Right hindlimb (tissue), 1 donor: Measurements from ENCODE around the gene GAS2L3.

ENCODE experiments used
- DNase-seq: peaks from one replicate; pipeline ENCODE4 v3.0.0-alpha.2; 2018

Gene GAS2L3

DNA sequence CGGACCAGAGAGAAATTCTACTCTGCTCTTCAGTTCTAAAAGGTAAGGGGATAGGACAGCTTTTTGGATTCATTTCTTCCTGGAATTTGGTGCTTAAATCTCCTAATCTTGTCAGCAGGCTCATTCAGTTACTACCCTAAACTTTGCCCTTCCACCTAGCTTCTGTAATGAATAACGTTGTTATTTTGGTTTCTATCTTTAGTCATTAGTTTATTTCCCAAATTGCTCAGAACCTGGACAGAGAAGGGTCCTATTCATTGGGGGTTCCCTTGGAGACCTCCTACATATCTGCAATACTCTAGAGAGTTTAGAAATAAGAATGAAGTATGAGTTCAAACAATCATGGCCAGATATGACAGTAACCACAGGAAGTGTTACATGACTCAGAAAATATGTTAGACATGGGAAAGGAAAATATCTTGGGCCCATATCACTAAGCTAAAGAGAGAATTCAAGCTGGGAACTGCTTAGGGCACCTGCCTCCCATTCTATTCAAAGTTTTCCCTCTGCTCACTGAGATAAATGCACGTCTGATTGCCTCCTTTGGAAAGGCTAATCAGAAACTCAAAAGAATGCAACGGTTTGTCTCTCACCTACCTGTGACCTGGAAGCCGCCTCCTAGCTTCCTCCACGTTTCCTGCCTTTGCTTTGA, 87.9 kb downstream of the GAS2L3 start:
- DNase-seq: no peak

DNA sequence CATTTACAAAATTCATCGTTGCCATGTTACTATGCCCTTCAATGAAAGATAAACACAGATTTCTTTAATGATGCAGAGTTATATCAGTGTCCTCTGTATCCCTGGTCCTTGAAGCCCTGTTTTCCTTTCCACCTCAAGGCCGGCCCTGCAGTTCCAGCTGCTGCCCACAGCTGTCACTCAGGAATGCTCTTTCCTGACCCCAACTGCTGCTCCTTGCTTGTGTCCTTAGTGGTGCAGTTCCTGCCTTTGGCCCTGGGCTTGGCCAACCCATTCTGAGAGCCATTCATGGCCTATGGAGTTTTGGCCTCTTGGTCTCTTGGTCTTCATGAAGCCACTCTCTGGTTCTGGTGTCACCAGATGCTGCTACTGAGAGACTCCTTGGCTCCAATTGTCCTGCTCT, 93.1 kb downstream of the GAS2L3 start:
- DNase-seq: no peak

DNA sequence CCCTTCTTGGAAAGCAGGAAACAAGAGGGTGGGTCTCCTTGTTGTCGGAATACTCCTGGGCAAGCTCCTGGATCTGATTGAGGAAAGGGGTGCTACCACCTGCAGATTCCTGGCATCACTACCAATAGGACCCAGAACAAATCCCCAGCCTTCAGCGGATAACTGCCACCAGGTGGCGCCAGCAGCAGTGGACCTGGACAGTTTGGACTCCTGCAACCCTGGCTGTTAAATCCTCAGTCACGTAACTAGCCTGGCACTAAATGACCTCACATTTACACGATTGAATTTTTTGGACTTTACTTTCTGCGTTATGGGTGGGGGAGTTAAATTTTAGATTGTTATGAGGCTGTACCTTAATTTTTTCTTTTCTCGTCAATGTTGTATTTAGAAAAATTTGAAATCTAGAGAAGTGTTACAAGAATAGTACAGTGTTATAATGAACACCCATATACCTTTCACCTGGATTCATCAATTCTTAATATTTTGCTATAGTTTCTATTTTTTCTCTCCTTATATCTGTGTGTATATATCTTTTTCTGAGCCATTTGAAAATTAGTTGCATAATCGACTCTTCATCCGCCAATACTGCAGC, 95.6 kb downstream of the GAS2L3 start:
- peak; percentile 45 for DNase-seq

DNA sequence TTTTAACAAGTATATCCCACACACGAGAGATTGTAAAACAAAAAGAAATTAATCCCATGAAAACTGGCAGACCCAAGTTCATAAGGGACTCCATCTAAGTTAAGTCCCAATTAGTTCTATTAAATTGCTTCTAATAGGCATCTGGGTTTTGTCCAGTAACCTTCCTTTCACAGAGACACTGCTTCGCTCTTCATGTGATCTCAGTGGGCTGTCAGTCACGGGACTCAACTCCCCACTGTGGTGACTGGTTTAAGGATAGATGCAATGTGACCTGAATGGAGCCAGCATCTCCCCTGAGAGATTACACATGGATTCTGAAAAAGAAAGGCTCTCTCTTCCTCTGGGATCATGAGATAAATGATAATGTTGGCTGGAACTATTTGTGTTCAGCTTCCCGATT, 96.4 kb downstream of the GAS2L3 start:
- DNase-seq: no peak

DNA sequence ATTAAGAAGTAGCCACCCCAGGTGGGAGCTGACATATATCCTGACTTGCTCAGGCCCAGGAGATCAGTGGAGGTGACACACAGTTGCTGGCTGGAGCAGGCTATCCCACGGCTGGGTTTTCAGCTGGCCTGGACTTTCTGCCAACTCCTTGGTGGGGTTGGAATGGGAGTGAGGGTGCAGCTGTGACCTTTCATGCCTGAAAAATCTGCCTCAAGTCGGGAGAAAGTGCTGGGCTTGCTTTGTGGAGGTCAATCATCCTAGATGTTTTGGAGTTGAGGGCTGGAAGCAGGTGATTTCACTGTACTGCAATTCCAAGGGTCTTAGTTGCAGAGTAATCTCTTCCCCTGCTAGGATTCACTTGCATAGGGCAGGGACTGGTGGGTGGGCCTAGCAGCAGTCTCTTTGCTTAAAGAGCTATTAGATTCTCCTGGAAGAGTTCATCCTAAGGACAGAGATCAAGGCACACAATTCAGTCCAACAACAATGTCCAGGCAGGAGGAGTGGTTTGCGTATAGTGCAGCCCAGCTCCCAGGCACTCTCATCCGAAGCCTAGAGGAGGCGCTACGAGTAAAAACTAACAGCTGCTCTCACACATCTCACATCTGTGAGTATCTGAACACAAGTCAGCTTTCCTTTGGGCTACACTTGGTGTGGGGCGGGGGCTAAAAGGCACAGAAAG, 98.1 kb downstream of the GAS2L3 start:
- DNase-seq: peak; percentile 34

DNA sequence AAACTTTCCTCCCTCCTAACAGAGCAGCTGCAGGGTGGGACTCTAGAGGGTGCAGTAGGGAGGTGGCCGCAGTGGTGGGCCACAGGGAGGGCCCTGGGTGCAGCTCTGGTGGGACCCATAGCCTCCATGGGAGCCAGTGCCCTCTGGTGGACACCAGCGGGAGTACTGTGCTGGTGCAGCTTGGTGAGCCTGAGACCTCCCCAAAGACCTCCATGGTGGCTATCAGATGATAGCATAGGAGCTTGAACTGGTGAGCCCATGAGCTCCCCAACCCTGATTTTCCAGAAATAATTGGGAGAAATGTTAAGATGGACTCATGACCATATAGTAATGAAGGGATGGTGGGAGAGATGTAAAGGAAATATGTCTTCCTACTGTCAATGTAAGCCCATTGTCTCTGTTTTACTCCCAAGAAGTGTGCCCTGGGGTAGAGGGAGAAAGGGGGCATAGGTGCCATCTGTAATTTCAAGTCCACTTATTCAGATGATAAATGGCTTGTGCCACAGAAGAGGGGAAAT, 98.7 kb downstream of the GAS2L3 start:
- DNase-seq: no peak

DNA sequence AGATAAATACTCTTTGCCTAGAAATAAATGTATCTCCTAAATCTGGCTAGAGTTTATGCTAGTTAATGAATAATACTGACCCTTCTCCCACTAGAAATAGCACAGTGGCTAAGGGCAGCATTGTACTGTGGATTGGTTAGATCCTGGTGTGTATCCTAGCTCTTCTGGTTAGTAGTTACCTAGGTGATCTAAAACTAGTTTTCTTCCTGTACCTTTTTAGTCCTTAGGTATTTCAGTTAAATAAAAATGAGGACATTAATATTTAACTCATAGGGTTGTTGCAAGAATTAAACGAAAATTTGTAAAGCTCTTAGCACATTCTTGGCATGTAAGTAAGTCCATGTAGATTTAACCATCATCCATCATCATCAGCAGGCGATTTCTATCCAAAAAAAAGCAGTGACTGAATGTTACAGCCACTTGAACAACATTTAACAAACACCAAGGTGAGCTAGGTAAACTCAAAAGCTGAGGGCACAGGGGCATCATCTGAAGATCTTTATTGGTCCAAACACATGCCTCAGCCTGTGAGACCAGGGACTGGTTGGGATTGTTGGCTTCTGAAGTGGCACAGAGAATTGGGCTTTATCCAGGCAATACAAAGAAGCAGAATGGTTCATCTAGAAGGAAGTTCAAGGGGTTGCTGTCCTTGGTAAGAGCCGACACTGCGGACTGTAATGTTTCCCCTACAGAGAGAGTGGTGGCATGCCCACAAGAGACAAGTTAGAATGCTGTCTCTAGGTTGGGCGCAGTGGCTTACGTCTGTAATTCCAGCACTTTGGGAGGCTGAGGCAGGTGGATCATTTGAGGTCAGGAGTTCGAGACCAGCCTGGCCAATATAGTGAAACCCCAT, 100.8 kb downstream of the GAS2L3 start:
- no peak for DNase-seq
